Endometrium (tissue), 2 donors: ENCODE measurements around the gene PDSS2.
A peak's percentile ranks its signal among the peaks of the same experiment; 100 is the strongest.
"Not testable (repeated sequence)": the region's sequence is repeated elsewhere in the genome, so short reads cannot be mapped to it uniquely, and the experiment has no call there.

Source experiments
- FAIRE-seq: peaks from 2 replicates; lab custom pipeline; 2012; peaks lifted over from hg19 to GRCh38; lab: Jason Lieb, UNC
- donor health status: control.
- donor health status: control.

PDSS2 gene, protein sequence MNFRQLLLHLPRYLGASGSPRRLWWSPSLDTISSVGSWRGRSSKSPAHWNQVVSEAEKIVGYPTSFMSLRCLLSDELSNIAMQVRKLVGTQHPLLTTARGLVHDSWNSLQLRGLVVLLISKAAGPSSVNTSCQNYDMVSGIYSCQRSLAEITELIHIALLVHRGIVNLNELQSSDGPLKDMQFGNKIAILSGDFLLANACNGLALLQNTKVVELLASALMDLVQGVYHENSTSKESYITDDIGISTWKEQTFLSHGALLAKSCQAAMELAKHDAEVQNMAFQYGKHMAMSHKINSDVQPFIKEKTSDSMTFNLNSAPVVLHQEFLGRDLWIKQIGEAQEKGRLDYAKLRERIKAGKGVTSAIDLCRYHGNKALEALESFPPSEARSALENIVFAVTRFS

DNA sequence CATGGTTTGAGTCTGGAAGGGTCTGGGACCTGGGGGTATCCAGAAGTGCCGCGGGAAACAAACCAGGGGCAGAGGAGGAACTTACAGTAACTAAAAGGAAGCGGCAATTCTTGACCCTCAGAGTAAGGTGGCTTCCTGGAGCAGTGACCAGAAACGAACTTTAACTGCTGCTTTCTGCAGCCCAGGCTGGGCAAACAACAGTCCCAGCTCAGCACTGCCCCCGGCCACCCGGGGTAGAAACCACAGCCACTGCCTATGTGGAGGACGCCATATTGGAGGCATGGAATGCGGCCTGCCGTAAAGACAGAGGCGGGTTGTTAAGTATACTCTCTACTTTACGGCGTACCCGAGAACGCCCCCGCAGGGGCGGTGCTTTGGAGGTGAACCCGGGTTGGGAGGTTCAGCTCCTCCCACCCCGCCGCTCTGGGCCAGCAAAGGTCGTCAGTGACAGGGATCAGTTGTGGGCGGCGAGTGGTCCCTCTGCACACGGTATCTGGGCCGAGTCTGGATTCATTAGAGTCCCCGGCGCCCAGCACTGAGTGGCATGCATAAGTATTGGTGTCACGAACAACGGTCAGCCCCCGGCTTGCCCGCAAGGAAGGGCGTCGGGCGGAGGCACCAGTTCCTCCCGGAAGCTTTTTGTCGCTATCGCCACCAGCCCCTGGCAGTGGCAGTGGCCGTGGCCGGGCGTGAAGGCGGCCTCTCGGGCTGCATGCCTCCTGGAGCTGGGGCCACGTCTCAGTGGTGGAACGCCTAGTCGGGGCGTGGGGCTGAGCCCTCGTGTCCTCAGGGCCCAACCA, at the start of gene PDSS2:
TSS of gene PDSS2 (minus strand) at position 282 of the 800 bp plus-strand sequence. CDS start at position 3, 279 bp downstream.
- FAIRE-seq = peak; percentile 85

DNA sequence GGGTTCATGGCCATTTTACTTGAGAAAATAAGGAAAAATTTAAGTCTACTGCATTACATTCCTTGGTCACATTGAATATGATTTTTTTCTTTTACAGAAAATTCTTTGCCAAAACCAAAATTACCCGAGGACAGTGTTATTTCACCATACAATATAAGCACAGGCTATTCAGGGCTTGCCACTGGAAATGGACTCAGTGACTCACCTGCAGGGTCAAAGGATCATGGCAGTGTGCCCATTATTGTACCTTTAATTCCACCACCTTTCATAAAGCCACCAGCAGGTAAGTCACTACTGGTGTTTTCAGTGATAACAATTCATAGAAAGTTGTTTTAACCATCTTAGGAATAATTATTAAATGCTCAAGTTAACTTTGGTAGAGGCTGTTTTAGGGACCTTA, 46.8 kb upstream of the PDSS2 start:
- FAIRE-seq = no peak

DNA sequence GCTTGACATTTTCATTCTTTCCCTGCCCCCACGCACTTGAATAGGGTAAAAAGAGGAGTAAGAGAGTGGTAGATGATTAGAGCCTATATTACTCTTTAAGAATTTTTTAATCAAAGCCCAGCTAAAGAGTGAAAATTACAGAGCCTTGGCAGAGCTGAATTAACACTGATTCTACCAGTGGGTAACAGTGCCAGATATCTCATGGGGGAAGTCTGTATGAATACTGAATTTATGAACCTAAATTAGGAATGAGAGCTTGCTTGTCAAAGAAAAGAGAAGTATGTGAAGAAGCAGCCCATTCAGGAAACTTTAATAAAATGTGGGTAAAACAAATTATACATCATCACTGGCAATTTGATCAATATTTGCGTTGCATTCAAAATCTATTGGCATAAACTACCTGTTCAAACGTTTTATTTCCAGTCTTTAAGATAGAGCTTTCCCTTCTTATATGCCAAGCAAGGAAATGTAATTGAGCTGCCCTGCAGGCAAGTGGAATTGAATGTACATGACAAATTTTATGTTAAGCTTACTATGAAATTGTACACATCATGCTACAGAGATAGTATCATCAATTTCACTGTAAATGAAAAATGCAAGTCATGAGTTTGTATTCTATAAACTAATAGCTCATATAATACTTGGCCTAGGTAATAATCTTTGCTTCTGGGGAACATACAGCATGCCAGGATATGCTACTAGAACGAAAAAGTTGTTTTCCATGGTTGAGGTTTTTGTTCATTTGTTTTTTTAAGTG, 45.1 kb upstream of the PDSS2 start:
- FAIRE-seq = no peak

DNA sequence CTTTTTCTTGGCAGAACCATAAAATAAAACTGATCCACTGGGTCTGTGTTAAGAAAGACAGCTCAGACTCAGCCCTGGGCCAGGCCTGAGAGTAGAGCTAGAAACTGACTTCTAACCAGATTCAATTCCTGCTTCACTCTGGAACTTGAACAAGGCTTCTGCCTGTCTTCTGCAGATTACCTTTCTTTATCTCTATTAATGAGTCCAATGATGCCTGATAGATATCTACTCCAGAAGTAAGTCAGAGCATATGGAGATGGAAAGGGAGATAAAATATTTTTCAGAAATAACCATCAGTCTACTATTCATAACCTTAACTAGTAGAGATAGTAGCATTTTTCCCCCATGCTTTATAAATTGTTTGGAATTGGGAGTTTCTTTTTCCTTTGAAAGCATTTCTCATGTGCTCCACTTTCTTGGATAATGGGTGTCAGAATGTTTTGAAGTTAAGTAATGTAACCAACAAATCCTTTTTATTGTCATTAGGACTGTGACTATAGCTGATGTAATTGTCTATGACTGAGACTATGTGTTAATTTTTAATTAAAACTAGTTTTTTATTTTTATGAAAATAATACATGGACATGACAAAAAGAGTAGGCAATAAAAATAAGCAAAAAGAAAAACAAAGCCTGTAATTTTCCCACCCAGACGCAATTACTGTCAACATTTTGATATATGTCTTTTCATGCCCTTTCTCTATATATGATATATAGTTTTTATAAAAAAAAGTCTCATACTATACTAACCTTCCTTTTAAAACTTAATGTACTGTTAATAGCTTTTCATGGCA, 37.7 kb upstream of the PDSS2 start:
- FAIRE-seq = peak; percentile 23

DNA sequence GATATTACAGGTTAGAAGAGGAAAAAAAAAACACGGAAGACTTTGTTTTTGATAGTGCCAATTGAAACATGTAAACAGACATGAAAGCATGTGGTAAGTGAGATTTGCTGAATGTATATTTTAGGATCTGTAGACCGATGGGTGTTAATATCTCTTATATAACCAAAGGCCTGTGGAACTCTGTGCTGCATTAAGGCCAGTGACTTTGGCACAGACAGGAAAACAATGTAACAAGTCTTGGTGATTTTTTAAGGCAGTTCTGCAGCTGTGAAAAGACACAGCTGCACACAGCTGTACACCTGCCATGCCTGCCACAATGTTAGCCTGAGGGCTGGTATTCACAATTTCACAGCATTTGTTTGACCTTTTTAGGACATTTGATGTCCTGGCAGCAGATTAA, 36.6 kb upstream of the PDSS2 start:
- FAIRE-seq = no peak

DNA sequence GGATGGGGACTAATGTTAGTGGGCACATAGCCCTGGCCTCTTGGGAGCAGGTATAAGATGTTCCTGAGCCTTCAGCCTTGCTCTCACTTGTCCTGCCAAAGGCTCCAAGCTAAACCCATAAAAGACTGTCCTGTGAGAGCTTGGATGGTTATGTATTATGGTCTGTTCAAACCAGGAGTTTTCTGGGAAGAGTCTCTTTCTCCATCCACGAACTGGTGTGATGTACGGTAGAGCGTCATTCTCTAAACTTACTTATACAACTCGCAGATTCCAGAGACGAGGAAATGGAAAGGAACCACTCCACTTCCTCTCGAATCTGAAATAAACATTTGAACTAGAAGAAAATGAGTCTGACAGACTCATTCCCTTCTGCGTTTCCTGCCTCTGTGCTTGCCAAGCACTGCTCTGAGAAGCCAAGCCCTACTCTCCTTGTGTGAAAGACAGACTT, 35.9 kb upstream of the PDSS2 start:
- FAIRE-seq = no peak

DNA sequence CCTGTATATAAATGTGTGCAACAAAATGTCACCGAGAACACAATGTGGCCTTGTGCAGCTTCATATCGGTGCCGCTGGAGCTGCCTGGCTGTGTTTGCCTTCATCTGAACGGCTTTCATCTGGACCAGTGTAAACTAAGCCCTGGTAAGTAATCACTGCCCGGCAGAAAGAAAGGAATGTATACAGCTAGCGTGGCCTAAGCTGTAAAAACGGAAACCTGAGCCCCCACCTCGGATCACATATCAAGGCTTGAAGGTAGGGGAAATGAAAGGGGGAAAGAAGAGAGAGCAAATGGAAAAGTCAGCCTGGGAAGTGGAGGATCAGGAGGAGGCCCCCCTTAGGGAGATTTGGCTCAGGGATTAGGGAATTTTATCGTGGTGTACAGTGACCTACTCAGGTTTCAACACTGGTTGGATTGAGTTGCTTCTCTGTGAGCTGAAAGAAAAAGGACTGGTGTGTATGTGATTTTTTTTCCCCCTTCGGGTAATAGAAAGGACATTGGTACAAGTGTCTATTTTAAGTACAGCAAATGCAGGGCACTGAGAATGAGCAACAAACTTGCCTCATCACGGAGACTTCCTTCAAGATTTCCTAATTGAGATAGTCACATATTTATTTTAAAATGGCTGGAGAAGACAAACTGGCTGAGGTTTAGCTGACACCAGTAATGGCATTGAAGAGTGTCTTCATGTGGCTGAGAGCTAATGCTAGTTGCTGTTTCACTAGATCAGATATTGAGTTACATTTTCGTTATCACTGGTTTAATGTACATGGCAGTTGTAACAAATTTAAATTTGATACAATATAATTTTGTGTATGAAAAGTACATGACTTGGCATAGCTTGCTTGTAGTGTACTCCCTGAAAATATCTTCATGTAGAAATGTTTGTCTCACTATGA, 34.0 kb upstream of the PDSS2 start:
- FAIRE-seq = no peak

DNA sequence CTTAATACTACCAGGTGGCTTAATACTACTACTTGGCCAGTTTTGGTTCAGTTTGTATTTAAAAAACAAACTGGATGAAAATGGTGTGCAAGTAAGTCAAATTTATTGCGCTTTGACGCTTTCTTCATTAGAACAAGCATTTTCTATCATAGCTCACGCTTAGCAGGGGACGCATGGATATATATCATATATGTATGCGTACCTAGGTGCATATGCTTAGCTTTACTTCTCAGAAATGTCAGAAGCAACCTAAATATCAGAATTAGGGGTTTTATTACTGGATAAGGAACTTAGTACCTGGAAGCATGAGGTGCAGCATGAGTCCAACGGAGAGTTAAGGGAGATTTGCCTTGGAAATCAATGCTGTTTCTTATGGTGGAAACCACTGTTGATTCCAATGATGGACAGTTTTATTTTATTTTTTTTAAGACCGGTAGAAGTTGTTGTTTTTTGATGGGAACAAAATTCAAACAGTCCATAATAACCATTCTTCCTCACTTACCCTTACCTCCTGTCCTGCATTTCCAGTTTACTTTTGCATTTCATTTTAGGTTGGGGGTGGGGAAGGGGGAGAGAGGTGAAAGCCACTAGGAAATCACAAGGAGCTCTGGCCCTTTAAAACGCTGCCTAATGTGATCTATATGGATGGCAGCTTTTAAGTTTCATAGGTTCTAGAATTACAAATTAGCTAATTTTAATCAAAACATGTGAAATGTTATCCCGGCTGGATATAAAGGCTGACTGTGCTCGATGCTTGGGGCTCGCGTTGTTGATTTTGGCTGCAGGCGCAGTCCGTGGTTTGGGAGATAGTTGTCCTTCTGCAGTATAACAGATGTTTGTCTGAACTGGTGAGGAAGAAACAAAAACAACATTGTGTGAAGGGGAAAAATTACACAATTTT, 32.6 kb upstream of the PDSS2 start:
- FAIRE-seq = peak; percentile 66

DNA sequence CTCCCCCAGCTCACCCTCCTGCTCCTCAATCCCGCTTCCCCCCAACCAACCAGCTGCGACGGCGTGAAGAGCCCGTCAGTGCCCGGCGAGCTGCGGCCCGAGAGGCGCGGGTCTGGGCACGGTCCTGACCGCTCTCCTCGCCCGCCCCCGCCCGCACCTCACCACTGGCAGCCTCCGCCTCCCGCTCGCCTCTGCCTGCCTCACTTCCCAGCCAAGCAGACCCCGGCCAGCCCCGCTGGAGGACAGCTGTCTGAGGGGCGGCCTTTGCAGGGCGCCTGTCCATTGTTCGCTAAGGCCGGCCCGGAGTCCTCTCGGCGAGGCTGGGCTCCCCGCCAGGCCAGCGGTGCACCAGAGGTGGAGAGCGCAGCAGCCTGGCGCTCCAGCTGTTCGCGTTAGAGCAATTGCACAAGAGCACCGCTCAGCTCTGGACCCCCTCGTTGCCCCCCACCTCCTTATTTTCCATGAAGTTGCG, 31.8 kb upstream of the PDSS2 start:
- no peak for FAIRE-seq

DNA sequence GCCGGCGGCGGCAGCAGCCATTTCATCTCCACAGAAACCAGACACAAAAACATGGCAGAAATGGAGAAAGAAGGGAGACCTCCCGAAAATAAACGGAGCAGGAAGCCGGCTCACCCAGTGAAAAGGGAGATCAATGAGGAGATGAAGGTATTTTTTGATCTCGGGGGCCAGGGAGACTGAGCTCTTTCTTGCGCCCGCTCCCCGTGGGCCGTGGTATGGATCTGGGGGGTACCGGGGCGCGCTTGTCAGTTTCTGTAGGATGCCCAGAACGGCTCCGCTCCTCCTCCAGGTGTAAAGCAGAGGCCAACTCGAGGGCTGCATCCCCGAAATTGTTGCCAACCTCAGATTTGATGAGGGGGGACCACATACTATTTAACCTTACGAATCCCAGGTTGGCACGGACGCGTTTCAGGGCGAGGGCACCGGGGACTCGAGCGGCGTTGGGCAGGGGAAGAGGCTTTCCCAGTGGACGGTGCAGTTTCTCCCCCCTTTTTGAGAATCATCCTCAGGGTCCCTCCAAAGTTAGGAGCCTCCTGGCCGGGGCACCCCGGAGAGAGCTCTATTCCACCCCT, 31.3 kb upstream of the PDSS2 start:
- no peak for FAIRE-seq

DNA sequence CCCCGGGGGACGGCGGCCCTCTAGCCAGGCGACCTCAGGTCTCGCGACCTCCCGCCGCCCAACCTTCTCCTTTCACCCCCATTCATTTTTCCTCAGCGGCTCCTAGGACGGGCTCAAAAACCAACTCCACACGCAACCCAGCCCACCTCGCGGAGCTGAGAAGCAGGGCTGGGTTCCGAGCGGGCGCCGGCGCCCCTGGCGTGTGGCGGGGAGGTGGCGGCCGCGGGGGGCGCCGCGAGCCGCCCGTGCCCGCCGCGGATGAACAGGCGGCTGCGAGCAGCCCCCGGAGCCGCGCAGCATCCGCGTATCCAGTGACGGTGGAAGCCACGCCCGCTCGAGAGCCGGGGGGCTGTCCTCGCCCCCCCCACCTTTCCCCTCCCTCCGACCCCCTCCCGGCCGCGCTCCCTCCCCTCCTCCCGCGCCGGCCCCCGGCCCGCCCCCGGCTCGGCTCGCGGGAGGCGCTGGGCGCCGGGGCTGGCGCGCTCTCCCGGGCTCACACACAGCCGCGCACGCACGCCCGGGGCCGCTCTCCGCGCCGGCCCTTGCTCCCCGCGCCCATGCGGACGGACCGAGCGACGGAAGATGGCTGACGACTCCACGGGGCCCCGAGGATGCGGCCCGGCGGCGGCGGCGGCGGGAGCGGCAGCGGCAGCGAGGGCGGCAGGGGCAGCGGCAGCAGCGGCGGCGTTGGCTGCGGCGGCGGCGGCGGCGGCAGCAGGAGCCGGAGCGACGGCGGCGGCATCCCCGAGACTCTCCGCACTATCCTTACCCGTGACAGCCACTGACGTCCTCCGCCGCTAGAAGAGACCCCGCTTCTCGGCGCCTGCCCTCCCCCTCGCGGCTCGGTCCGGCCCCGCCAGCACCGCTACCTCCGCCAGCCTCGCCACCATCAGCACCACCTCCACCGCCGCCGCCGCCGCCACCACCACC, 30.5 kb upstream of the PDSS2 start, which contains the start of gene SOBP:
TSS of gene SOBP (plus strand) at position 482 of the 930 bp plus-strand sequence. CDS start 500 bp downstream, outside the sequence.
- FAIRE-seq = no peak

DNA sequence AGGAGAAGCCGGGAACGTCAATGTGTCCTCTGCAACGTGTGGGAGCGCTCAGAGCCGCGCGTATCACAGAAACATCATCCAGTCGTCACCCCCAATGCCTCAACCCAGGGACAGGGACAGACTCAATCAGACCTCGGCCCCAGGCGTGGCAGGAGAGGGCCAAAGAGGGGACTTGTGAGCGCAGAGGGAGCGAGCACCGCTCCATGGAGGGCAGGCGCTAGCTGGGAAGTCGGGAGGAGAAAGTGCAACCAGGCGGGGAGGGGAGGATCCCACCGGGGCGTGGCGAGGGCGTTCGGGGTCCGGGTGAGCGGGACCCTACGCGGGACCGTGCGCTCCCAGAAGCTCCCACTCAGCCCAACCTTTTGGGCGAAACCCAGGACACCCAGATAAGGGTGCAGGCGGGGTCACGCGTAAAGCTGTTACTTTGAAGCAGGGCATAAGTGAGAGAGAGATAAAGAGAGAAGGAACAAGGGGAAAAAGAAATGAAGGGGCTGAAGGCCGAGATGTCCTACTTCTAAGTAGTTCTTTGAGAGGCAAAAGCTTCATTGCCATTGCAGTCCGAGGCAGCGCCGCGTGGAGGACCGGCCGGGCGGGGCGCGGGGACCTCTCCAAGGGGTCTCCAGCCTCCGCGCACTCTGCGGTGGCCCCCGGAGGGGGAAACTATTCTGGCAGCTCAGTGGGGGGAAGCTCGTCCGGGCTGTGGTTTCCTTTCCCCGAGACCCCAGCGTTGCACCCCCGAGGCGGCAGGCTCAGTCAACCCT, 29.7 kb upstream of the PDSS2 start:
- FAIRE-seq = no peak

DNA sequence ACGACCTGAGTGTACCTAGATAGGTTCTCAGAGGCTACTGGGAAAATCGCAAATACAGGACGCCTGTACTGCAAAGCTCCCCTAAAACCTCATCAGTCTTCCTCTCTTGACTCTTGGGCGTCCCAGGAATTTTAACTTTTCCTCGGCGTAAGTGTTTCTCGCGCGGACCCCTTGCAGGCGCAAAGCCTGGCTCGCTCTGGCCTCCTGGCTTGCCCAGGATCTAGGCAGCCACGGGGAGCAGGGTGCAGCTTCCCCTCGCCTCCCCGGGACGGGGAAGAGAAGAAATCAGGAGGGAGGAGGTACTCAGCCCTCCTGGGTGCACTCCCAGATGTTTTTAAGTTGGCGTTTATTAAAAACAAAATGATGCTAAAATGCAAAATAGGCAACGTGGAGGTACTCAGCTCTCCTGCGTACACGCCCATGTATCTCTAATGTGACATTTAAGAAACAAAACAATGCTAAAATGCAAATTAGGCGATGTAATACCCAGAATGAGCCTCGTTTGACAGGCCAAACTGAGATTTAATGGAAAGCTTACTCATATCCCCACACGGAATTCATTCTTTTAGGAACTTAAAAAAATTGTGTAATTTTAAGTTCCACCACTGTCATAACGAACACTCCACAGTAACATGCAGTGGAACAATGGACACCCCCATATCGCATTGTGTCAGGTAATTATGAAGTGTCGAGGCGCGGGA, 29.0 kb upstream of the PDSS2 start:
- FAIRE-seq = no peak

DNA sequence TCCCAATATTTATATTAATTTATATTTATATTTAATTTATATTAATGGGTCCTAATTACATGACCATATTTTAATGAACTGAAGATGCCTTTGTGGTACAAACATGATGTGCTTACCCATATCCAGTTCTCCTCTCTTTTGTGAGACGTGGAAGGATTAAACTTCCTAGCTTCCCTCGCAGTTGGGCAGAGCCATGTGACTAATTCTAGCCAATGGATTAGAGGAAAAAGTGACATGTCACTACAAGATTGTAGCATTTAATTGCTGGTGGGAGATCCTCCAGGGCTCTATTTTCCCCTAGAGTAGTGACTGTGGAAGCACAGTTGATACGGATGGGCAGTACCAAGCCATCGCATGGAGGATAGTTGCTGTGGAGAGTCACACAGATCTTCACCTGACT, 25.8 kb upstream of the PDSS2 start:
- no peak for FAIRE-seq

DNA sequence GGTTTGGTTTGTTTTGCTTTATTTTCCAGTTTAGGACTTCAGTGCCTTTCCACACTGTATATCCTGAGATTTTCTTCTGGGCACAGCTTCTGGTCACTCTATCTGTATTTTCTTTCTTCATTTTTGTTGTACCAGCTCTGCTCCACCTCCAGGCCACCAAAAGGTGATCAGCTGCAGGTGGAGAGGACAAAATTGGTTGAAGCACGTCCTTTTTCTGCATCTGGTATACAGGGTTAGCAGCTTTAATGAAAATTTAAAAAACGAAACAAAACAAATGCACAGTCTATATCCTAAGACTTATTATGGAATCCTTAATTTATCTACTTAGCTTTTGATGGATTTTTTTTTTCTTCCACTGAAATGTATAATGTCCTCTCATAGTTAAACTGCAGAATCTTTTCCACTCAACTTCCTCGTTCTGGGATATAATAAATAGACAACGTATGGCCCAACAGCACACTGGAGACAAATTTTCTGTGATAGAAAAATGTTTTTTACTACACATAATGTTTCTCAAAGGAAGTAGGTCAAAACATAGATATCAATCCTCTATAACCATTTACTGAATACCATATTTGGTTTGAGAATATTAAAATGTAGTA, 19.8 kb upstream of the PDSS2 start:
- no peak for FAIRE-seq

DNA sequence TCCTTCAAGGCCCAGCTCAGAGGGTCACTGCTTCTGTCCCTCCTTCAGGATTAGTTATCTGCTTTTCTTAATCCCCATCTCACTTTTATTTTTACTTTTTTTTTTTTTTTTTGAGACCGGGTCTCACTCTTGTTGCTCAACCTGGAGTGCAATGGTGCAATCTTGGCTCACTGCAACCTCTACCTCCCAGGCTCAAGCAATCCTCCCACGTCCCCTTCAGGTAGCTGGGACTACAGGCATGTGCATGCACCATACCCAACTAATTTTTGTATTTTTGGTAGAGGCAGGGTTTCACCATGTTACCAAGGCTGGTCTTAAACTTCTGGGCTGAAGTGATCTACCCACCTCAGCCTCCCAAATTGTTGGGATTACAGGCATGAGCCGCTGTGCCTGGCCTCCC, 16.5 kb upstream of the PDSS2 start:
- FAIRE-seq = not testable (repeated sequence)
